K562 (cell line): Measurements from ENCODE around the gene PNMA3. TPM values are rescaled to one million over a fixed set of nuclear protein-coding genes. Genes with fewer than 3 reads are reported as not detected.

Source experiments
- ATAC-seq: fragments of 200-7000 bp; cut with Tn5 transposase; 3 replicates; pipeline ENCODE4 v1.9.1; 2020; ENCODE audit warnings: moderate library complexity
- BruUV-seq: library from RNA; stranded (reverse); fragments of 400-500 nt; replicated peaks from 2 replicates; lab custom pipeline; 2021; lab: Mats Ljungman, UMichigan
- CTCF ChIA-PET: fragments of 300-600 bp; formaldehyde crosslinking; extraction: SDS; loops from one replicate; lab custom pipeline; 2021; ENCODE audit warnings: low intra/inter-chr PET ratio; lab: Yijun Ruan, JAX
- POLR2A ChIA-PET: fragments of 300-600, 350-650 bp; sonication (Branson Sonifier 250); formaldehyde crosslinking; extraction: SDS; loops from one replicate; lab custom pipeline; 2021; ENCODE audit warnings: antibody characterized with exemption, inconsistent platforms; lab: Yijun Ruan, JAX
- DNase-seq, 4 experiments: peaks; one replicate each; pipeline versions ENCODE4 v3.0.0 to v3.0.0-alpha.2; 2011 to 2018; ENCODE audit warnings: low spot score in 3 of 4, mixed read lengths in 3 of 4; ENCODE audit errors: extremely low read depth in 1 of 4
- FAIRE-seq: peaks from 2 replicates; lab custom pipeline; 2011; peaks lifted over from hg19 to GRCh38; lab: Jason Lieb, UNC
- H2AFZ ChIP-seq: 2 replicates; pipeline ENCODE4 v1.6.0; 2011; ENCODE audit warnings: low read depth, low read length, control low read depth, inconsistent platforms
- H3K27ac ChIP-seq: fragments of 200-600 bp; 3 replicates; pipeline ENCODE4 v1.8.0; 2011; ENCODE audit warnings: low read depth, mild to moderate bottlenecking, control low read depth, inconsistent platforms, low read length, moderate library complexity, mixed read lengths; ENCODE audit errors: extremely low read depth
- H3K27me3 ChIP-seq, 2 experiments: fragments of 300-600 bp in 1 of 2; 2 replicates in 1 of 2; 3 replicates in 1 of 2; pipeline versions ENCODE4 v1.6.0 to v1.8.0; 2011; ENCODE audit warnings: inconsistent platforms in 2 of 2, low read length in 2 of 2, mild to moderate bottlenecking in 1 of 2, mixed read lengths in 1 of 2, moderate library complexity in 1 of 2; ENCODE audit not compliant: control insufficient read depth in 2 of 2, insufficient read depth in 2 of 2
- H3K36me3 ChIP-seq: fragments of 300-600 bp; 3 replicates; pipeline ENCODE4 v1.8.0; 2011; ENCODE audit warnings: mild to moderate bottlenecking, low read length, inconsistent platforms; ENCODE audit not compliant: control insufficient read depth, insufficient read depth
- H3K4me1 ChIP-seq, 2 experiments: fragments of 200-600 bp in 1 of 2; replicated peaks in 1 of 2; 2 replicates in 1 of 2; 3 replicates in 1 of 2; pipeline versions ENCODE4 v1.5.1 to v1.8.0; 2011; ENCODE audit warnings: inconsistent platforms in 2 of 2, low read length in 2 of 2, mild to moderate bottlenecking in 1 of 2, mixed read lengths in 1 of 2, moderate library complexity in 1 of 2; ENCODE audit not compliant: control insufficient read depth in 2 of 2, insufficient read depth in 2 of 2
- H3K4me2 ChIP-seq: 2 replicates; pipeline ENCODE4 v1.6.1; 2011; ENCODE audit warnings: low read length, control low read depth, inconsistent platforms, mixed read lengths; ENCODE audit not compliant: insufficient read depth
- H3K4me3 ChIP-seq: fragments of 200-600 bp; sonication (generic), shearing (Covaris generic); 2 replicates; pipeline ENCODE4 v1.5.1; 2016; ENCODE audit warnings: control low read depth, inconsistent platforms
- H3K79me2 ChIP-seq: fragments of 200-600 bp; 3 replicates; pipeline ENCODE4 v1.8.0; 2011; ENCODE audit warnings: low read length, inconsistent platforms; ENCODE audit not compliant: control insufficient read depth, insufficient read depth
- H3K9ac ChIP-seq, 2 experiments: 2 replicates each; pipeline versions ENCODE4 v1.6.0 to v1.6.1; 2011; ENCODE audit warnings: low read depth in 2 of 2, low read length in 2 of 2, control low read depth in 1 of 2, inconsistent platforms in 1 of 2, mild to moderate bottlenecking in 1 of 2, mixed read lengths in 1 of 2; ENCODE audit not compliant: insufficient read depth in 1 of 2
- H3K9me1 ChIP-seq: one replicate; pipeline ENCODE4 v1.6.0; 2011; ENCODE audit warnings: inconsistent platforms, mild to moderate bottlenecking, low read length, moderate library complexity; ENCODE audit not compliant: control insufficient read depth, insufficient read depth
- H3K9me3 ChIP-seq: replicated peaks from 2 replicates; pipeline ENCODE4 v1.5.1; 2011; ENCODE audit warnings: low read depth, low read length, inconsistent platforms; ENCODE audit not compliant: control insufficient read depth, insufficient read depth
- H4K20me1 ChIP-seq: replicated peaks from 2 replicates; pipeline ENCODE4 v1.6.1; 2011; ENCODE audit warnings: low read length, inconsistent platforms, mixed read lengths; ENCODE audit not compliant: control insufficient read depth, insufficient read depth
- BHLHE40 ChIP-seq: IDR thresholded peaks from 2 replicates; pipeline ENCODE4 v1.6.1; 2011; ENCODE audit warnings: low read length, improper control_type of control experiment
- MED1 ChIP-seq: sonication (generic); formaldehyde crosslinking; IDR thresholded peaks from 2 replicates; pipeline ENCODE4 v1.8.1; 2023; ENCODE audit warnings: missing genetic modification reagents, borderline replicate concordance
- NFIC ChIP-seq: fragments of 450-650 bp; IDR thresholded peaks from 2 replicates; pipeline ENCODE4 v1.6.1; 2017; ENCODE audit warnings: mild to moderate bottlenecking, inconsistent platforms
- PREB ChIP-seq: sonication (generic); formaldehyde crosslinking; IDR thresholded peaks from 2 replicates; pipeline ENCODE4 v1.8.1; 2023; ENCODE audit warnings: mild to moderate bottlenecking, missing genetic modification reagents
- SAFB ChIP-seq: fragments of 200-400 bp; formaldehyde crosslinking; IDR thresholded peaks from 2 replicates; pipeline ENCODE4 v1.6.1; 2017; ENCODE audit warnings: low read depth, low read length, borderline replicate concordance
- SETDB1 ChIP-seq: IDR thresholded peaks from one replicate; pipeline ENCODE4 v1.6.1; 2012; ENCODE audit warnings: low read length, control low read depth, inconsistent platforms
- TCF7 ChIP-seq: sonication (generic); IDR thresholded peaks from 2 replicates; pipeline ENCODE4 v1.6.1; 2016; ENCODE audit warnings: antibody characterized with exemption, borderline replicate concordance
- XRCC4 ChIP-seq: IDR thresholded peaks from one replicate; pipeline ENCODE4 v1.6.1; 2011; ENCODE audit not compliant: insufficient read depth, insufficient read length; ENCODE audit errors: extremely low read depth
- YBX1 ChIP-seq: fragments of 450-650 bp; IDR thresholded peaks from 2 replicates; pipeline ENCODE4 v1.7.1; 2016; ENCODE audit warnings: mild to moderate bottlenecking
- YY1 ChIP-seq, 3 experiments: IDR thresholded peaks; 2 replicates each; pipeline ENCODE4 v1.6.1; 2011; ENCODE audit warnings: low read length in 2 of 3, mild to moderate bottlenecking in 2 of 3, moderate library complexity in 2 of 3, borderline replicate concordance in 1 of 3, control low read depth in 1 of 3, low read depth in 1 of 3; ENCODE audit not compliant: insufficient read depth in 3 of 3, insufficient replicate concordance in 2 of 3, control insufficient read depth in 1 of 3, insufficient read length in 1 of 3; ENCODE audit errors: extremely low read depth in 1 of 3
- ZBTB33 ChIP-seq: sonication (generic); formaldehyde crosslinking; IDR thresholded peaks from 2 replicates; pipeline ENCODE4 v1.8.1; 2023; ENCODE audit warnings: mild to moderate bottlenecking, missing genetic modification reagents
- ZBTB43 ChIP-seq: sonication (generic); formaldehyde crosslinking; IDR thresholded peaks from 2 replicates; pipeline ENCODE4 v1.8.0; 2023; ENCODE audit warnings: mild to moderate bottlenecking, missing genetic modification reagents
- ZNF253 ChIP-seq: fragments of 250-450 bp; sonication (Bioruptor Pico); conservative IDR thresholded peaks from 2 replicates; pipeline ENCODE4 v1.6.1; 2021; ENCODE audit warnings: mild to moderate bottlenecking
- ZNF512 ChIP-seq: IDR thresholded peaks from 2 replicates; pipeline ENCODE4 v1.6.1; 2016; ENCODE audit warnings: missing genetic modification characterization, missing compliant biosample characterization
- ZNF57 ChIP-seq: fragments of 450-650 bp; formaldehyde crosslinking; IDR thresholded peaks from 2 replicates; pipeline ENCODE4 v1.4.0; 2020; ENCODE audit warnings: mild to moderate bottlenecking, moderate library complexity
- WGBS: fragments of 100-300 bp; shearing (Covaris generic); methylation state at CpG from one replicate; pipeline ENCODE4 v1.1.6; 2016; ENCODE audit warnings: low coverage, mixed read lengths; ENCODE audit not compliant: insufficient coverage; ENCODE audit errors: missing lambda C conversion rate; 5-methylcytosine and 5-hydroxymethylcytosine counted together
- in situ Hi-C: fragments of 300-500 bp; cut with MboI; formaldehyde crosslinking; loops from 4 replicates; pipeline ENCODE4 v1.15.0; 2018; ENCODE audit warnings: inconsistent platforms, mixed read lengths
- intact Hi-C: fragments of 100-400 bp; cut with micrococcal nuclease; formaldehyde crosslinking; loops from 2 replicates; pipeline ENCODE4 v1.14.2; 2022
- polyA plus RNA-seq, 8 experiments: library from polyadenylated mRNA; depleted of rRNA in 4 of 8; stranded (reverse) in 5 of 8; unstranded in 3 of 8; fragments of >200 nt; fragmentation: Nextera tagmentation in 2 of 8; fragmentation: Illumina TruSeq in 1 of 8; extraction: Ambion mirVana in 2 of 8; extraction: Trizol in 1 of 8; gene quantifications; 2 replicates each; pipeline versions ENCODE4 v1.2.1 to v1.2.3, GENCODE V29; 2011 to 2014; ENCODE audit warnings: inconsistent platforms in 1 of 8, missing spikeins in 1 of 8
- total RNA-seq, 7 experiments: library from RNA; depleted of rRNA in 6 of 7; stranded (reverse); fragments of >200 nt in 6 of 7; fragmentation: Illumina TruSeq in 2 of 7; extraction: Trizol in 2 of 7; gene quantifications; 2 replicates each; pipeline versions ENCODE4 v1.2.1 to v1.2.3, GENCODE V29; 2011 to 2021; ENCODE audit warnings: low replicate concordance in 1 of 7

PNMA3 gene
- total and polyA plus RNA-seq, 9 of the 15 experiments (the other 6 are each of a cell fraction or from before 2014, with no cell fraction given) = 0.01 to 1.5 (median 0.95) TPM; not detected in 1

GRCh38 chrX:153074935-153075334, 18.7 kb downstream of the PNMA3 start:
- in situ Hi-C loops = no loop called here

More at GRCh38 chrX:153074935-153075334, 18.7 kb downstream of the PNMA3 start:
- no peak overlapping the region for H3K9ac ChIP-seq
- H3K9me3 ChIP-seq = no peaks in the 10 kb centered on the region
- TF ChIP-seq ZBTB33 (CRISPR knock-in tag) (no peak), YBX1 (no peak), ZNF253 (CRISPR knock-in tag) (no peak), PREB (CRISPR knock-in tag) (no peak), NFIC (no peak), BHLHE40 (no peak), YY1 (IDR thresholded peaks at IDR 0.05; ENCODE audit: borderline replicate concordance in 1 of 3, control insufficient read depth in 1 of 3, extremely low read depth in 1 of 3, insufficient read depth in 3 of 3, insufficient read length in 1 of 3, insufficient replicate concordance in 2 of 3, low read depth in 1 of 3, low read length in 2 of 3) (no peak), TCF7 (no peak), ZNF512 (tag) (no peak), ZBTB43 (CRISPR knock-in tag) (no peak), SETDB1 (no peak), ZNF57 (no peak), XRCC4 (no peak), SAFB (no peak), MED1 (CRISPR knock-in tag) (no peak)
- H3K27me3 ChIP-seq = no peaks in the 10 kb centered on the region
- H3K36me3 ChIP-seq = no peaks in the 10 kb centered on the region
- no peaks in the 10 kb centered on the region for H3K79me2 ChIP-seq
- no TSS peak for BruUV-seq
- H3K4me1 ChIP-seq = peaks cover 0 to 12% of the 10 kb centered on the region in 2 experiments; a peak in 2 of 5 replicates
- FAIRE-seq = no peak
- DNase-seq = no peak
- H3K4me3 ChIP-seq = no peak overlapping the region
- H3K27ac ChIP-seq = no peak overlapping the region
- H3K9me1 ChIP-seq = no peaks in the 10 kb centered on the region
- ATAC-seq = no peak
- POLR2A ChIA-PET = interaction anchor here (0.6 kb wide), 1 partner anchor 19 kb away, joined by 3 read pairs; no protein-coding TSS in a partner anchor
- CTCF ChIA-PET = interaction anchor here (0.6 kb wide), 2 partner anchors 246 to 364 kb away, joined by 3 to 4 read pairs; partner anchors contain the start of gene PNMA6F
- 66% methylated on average over 7 of the region's 11 CpGs for WGBS
- no peaks in the 10 kb centered on the region for H4K20me1 ChIP-seq
- H3K4me2 ChIP-seq = no peak overlapping the region
- intact Hi-C loops = no loop called here
- H2AFZ ChIP-seq = no peak overlapping the region
